NCI-H1694 (cell line): Measurements from ENCODE around the gene TSHZ3.

Experiments
- DNase-seq: peaks from one replicate; lab custom pipeline; 2025; lab: John Stamatoyannopoulos, UW

TSHZ3 gene

GRCh38 chr19:31261019-31261602 lies 88.1 kb downstream of the TSHZ3 start:
- no peak for DNase-seq

- DNase-seq: no peak
Observed at GRCh38 chr19:31260171-31260933, 88.9 kb downstream of the TSHZ3 start.

- DNase-seq: no peak
Observed at GRCh38 chr19:31258211-31259052, 90.8 kb downstream of the TSHZ3 start.

GRCh38 chr19:31257426-31258130 lies 91.7 kb downstream of the TSHZ3 start:
- no peak for DNase-seq

GRCh38 chr19:31257025-31257424 lies 92.2 kb downstream of the TSHZ3 start:
- no peak for DNase-seq

- no peak for DNase-seq
Observed at GRCh38 chr19:31256593-31256960, 92.7 kb downstream of the TSHZ3 start.

- DNase-seq: no peak
Observed at GRCh38 chr19:31255831-31256592, 93.2 kb downstream of the TSHZ3 start.

GRCh38 chr19:31255174-31255799 lies 93.9 kb downstream of the TSHZ3 start:
- no peak for DNase-seq

GRCh38 chr19:31254611-31255010 lies 94.6 kb downstream of the TSHZ3 start:
- DNase-seq: no peak

GRCh38 chr19:31254180-31254551 lies 95.1 kb downstream of the TSHZ3 start:
- no peak for DNase-seq

GRCh38 chr19:31253526-31254179 lies 95.6 kb downstream of the TSHZ3 start:
- DNase-seq: no peak

- no peak for DNase-seq
Observed at GRCh38 chr19:31252441-31252840, 96.8 kb downstream of the TSHZ3 start.

GRCh38 chr19:31249217-31249616 lies 100.0 kb downstream of the TSHZ3 start:
- DNase-seq: no peak

GRCh38 chr19:31235806-31236205 lies 113.4 kb downstream of the TSHZ3 start:
- no peak for DNase-seq

GRCh38 chr19:31233295-31233800 lies 115.9 kb downstream of the TSHZ3 start:
- DNase-seq: no peak

GRCh38 chr19:31232871-31233270 lies 116.4 kb downstream of the TSHZ3 start:
- no peak for DNase-seq

GRCh38 chr19:31232180-31232579 lies 117.1 kb downstream of the TSHZ3 start:
- DNase-seq: no peak

GRCh38 chr19:31231237-31231636 lies 118.0 kb downstream of the TSHZ3 start:
- DNase-seq: no peak

GRCh38 chr19:31226151-31226935 lies 122.9 kb downstream of the TSHZ3 start:
- no peak for DNase-seq
